GM18520 (cell line): ENCODE data around the gene CFAP45.

Source experiments
- ATAC-seq: cut with Tn5 transposase; IDR thresholded peaks from one replicate; pipeline ENCODE4 v1.9.1; 2021; ENCODE audit not compliant: unreplicated experiment

CFAP45 gene

GRCh38 chr1:159880430-159880829, 19.5 kb downstream of the CFAP45 start:
- no peak for ATAC-seq

GRCh38 chr1:159879977-159880376, 20.0 kb downstream of the CFAP45 start:
- ATAC-seq: no peak

GRCh38 chr1:159879136-159879535, 20.8 kb downstream of the CFAP45 start:
- ATAC-seq: no peak

- ATAC-seq: no peak
Measured at GRCh38 chr1:159877695-159878444, 22.1 kb downstream of the CFAP45 start.

- no peak for ATAC-seq
Measured at GRCh38 chr1:159873530-159874143, 26.3 kb downstream of the CFAP45 start.

GRCh38 chr1:159872891-159873290, 27.1 kb downstream of the CFAP45 start:
- no peak for ATAC-seq

- no peak for ATAC-seq
Measured at GRCh38 chr1:159870704-159871103, 29.3 kb downstream of the CFAP45 start.

- no peak for ATAC-seq
Measured at GRCh38 chr1:159869607-159870006, 30.4 kb downstream of the CFAP45 start.

GRCh38 chr1:159869173-159869572, 30.8 kb downstream of the CFAP45 start:
- no peak for ATAC-seq

GRCh38 chr1:159868766-159869165, 31.2 kb downstream of the CFAP45 start:
- no peak for ATAC-seq

- ATAC-seq: no peak
Measured at GRCh38 chr1:159867664-159868026, 32.3 kb downstream of the CFAP45 start.

- no peak for ATAC-seq
Measured at GRCh38 chr1:159866905-159867663, 32.9 kb downstream of the CFAP45 start.

- no peak for ATAC-seq
Measured at GRCh38 chr1:159866066-159866465, 33.9 kb downstream of the CFAP45 start.

GRCh38 chr1:159864262-159864661, 35.7 kb downstream of the CFAP45 start:
- no peak for ATAC-seq

- ATAC-seq: no peak
Measured at GRCh38 chr1:159862557-159862956, 37.4 kb downstream of the CFAP45 start, which contains the start of gene VSIG8. Gene VSIG8, minus strand, starts transcription at chr1:159862657. Its CDS starts 136 bp downstream, at chr1:159862521.

GRCh38 chr1:159862031-159862430, 37.9 kb downstream of the CFAP45 start:
- no peak for ATAC-seq

GRCh38 chr1:159861218-159861617, 38.7 kb downstream of the CFAP45 start:
- ATAC-seq: no peak

- ATAC-seq: no peak
Measured at GRCh38 chr1:159860456-159860855, 39.5 kb downstream of the CFAP45 start.

GRCh38 chr1:159859767-159860322, 40.1 kb downstream of the CFAP45 start:
- no peak for ATAC-seq

- ATAC-seq: no peak
Measured at GRCh38 chr1:159857889-159858288, 42.1 kb downstream of the CFAP45 start.

GRCh38 chr1:159856576-159856975, 43.4 kb downstream of the CFAP45 start:
- ATAC-seq: no peak

- ATAC-seq: no peak
Measured at GRCh38 chr1:159855709-159856108, 44.3 kb downstream of the CFAP45 start.
